Panc1 (cell line): Measurements from ENCODE around the gene ECHS1.

ENCODE experiments used
- CTCF ChIP-seq: fragments of 450-650 bp; IDR thresholded peaks from 2 replicates; pipeline ENCODE4 v1.5.1; 2017; ENCODE audit warnings: mild to moderate bottlenecking
- POLR2AphosphoS5 ChIP-seq: IDR thresholded peaks from 2 replicates; pipeline ENCODE4 v1.6.1; 2012; ENCODE audit warnings: mild to moderate bottlenecking, low read depth, low read length, moderate library complexity

- TF ChIP-seq CTCF (no peak), POLR2AphosphoS5 (no peak)
Observed at GRCh38 chr10:133377025-133377817, 4.1 kb upstream of the ECHS1 start.
